ENCODE results near the gene C9orf50.

DNA sequence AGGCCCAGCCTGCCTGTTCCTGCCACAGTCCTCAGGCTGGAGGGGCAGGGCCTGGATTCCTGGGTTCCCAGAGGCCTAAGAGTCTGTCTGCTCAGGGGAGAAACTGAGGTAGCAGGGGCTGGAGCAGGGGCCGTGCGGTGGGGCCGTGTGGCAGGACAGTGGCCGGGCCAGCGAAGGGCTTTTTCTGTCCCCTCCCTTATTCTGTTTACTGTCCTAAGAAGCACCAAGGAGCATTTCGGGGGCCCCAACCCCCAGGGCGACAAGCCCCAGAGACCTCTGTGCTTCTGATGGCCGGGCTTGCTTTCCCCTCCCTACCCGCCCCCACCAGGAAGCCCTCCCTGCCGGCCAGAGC is 27.8 kb upstream of the C9orf50 start:
- TF ChIP-seq CTCF (IDR thresholded peaks at IDR 0.05; ENCODE audit: low read depth, low read length) (no peak), POLR2A (IDR thresholded peaks at IDR 0.05; ENCODE audit: extremely low read depth, insufficient read length) (no peak)

Data from NB4 (cell line).